CD4-positive, alpha-beta T cell (primary cell): Measurements from ENCODE around the gene PTCHD4. TPM values are rescaled to one million over a fixed set of nuclear protein-coding genes. Genes with fewer than 3 reads are reported as not detected.

Experiments
- ATAC-seq: fragments of 200-7000 bp; cut with Tn5 transposase; one replicate; pipeline ENCODE4 v1.10.0; 2022; ENCODE audit warnings: mild to moderate bottlenecking; ENCODE audit not compliant: poor library complexity
- CTCF ChIA-PET: fragments of 350-600 bp; sonication (Branson Sonifier 250); formaldehyde crosslinking; loops from one replicate; lab custom pipeline; 2021; ENCODE audit warnings: antibody characterized with exemption, inconsistent platforms; lab: Charles Lee
- POLR2A ChIA-PET: fragments of 350-600 bp; sonication (Branson Sonifier 250); formaldehyde crosslinking; loops from one replicate; lab custom pipeline; 2021; ENCODE audit warnings: antibody characterized with exemption, inconsistent platforms; lab: Charles Lee
- DNase-seq, 14 experiments: peaks; one replicate each; pipeline ENCODE4 v3.0.0-alpha.2; 2013 to 2020; ENCODE audit warnings: mixed read lengths in 2 of 14
- H3K27ac ChIP-seq, 2 donors: one replicate each; pipeline versions ENCODE4 v1.5.1 to v1.7.0; 2013; ENCODE audit warnings: low read length in 2 of 2, low read depth in 1 of 2, mild to moderate bottlenecking in 1 of 2
- H3K27me3 ChIP-seq, 2 experiments: 1 replicate in 1 of 2; 2 replicates in 1 of 2; pipeline versions ENCODE4 v1.6.1 to v1.7.0; 2013; ENCODE audit warnings: low read length in 2 of 2, control low read depth in 1 of 2, mild to moderate bottlenecking in 1 of 2, moderate library complexity in 1 of 2; ENCODE audit not compliant: insufficient read depth in 2 of 2, control insufficient read depth in 1 of 2
- H3K36me3 ChIP-seq: one replicate; pipeline ENCODE4 v1.6.1; 2013; ENCODE audit warnings: low read length, control low read depth; ENCODE audit not compliant: insufficient read depth
- H3K4me1 ChIP-seq: one replicate; pipeline ENCODE4 v1.6.1; 2013; ENCODE audit warnings: low read length, control low read depth; ENCODE audit not compliant: insufficient read depth
- H3K4me3 ChIP-seq: one replicate; pipeline ENCODE4 v1.5.1; 2013; ENCODE audit warnings: mild to moderate bottlenecking, low read length, moderate library complexity
- H3K9me3 ChIP-seq, 2 experiments: 1 replicate in 1 of 2; 2 replicates in 1 of 2; pipeline versions ENCODE4 v1.6.1 to v1.7.0; 2013; ENCODE audit warnings: low read length in 2 of 2, mild to moderate bottlenecking in 2 of 2, control low read depth in 1 of 2, moderate library complexity in 1 of 2; ENCODE audit not compliant: control insufficient read depth in 1 of 2, insufficient read depth in 1 of 2
- H3K27ac Mint-ChIP-seq: one replicate; pipeline ENCODE4 v1.8.0; 2020; ENCODE audit warnings: mixed read lengths
- H3K27me3 Mint-ChIP-seq: one replicate; pipeline ENCODE4 v1.8.0; 2021; ENCODE audit warnings: mixed read lengths
- H3K36me3 Mint-ChIP-seq: one replicate; pipeline ENCODE4 v1.8.0; 2021; ENCODE audit warnings: low read depth, mixed read lengths
- H3K4me1 Mint-ChIP-seq: one replicate; pipeline ENCODE4 v1.8.0; 2021; ENCODE audit warnings: low read depth, mixed read lengths
- H3K4me3 Mint-ChIP-seq: one replicate; pipeline ENCODE4 v1.8.0; 2020; ENCODE audit warnings: mild to moderate bottlenecking, mixed read lengths
- H3K9me3 Mint-ChIP-seq: one replicate; pipeline ENCODE4 v1.8.0; 2020; ENCODE audit warnings: mixed read lengths
- intact Hi-C, 2 experiments: fragments of 100-400 bp; cut with DNase I in 1 of 2; cut with micrococcal nuclease in 1 of 2; formaldehyde crosslinking; loops; one replicate each; pipeline versions ENCODE4 v1.15.1 to v1.9.0; 2023 to 2025; cut with DNase I, micrococcal nuclease
- total RNA-seq, 174 experiments: library from RNA in 2 of 174; stranded (reverse) in 2 of 174; gene quantifications; one replicate each; pipeline ENCODE4 v1.2.3 and lab custom pipeline; 2021 to 2026
- TF ChIP-seq, protein P1 (sequence below): fragments of 200-600 bp; IDR thresholded peaks from one replicate; pipeline ENCODE4 v1.8.0; 2022; ENCODE audit warnings: antibody characterized with exemption, mild to moderate bottlenecking

PTCHD4 gene
- total RNA-seq, 2 experiments from 2014 or later = not detected

DNA sequence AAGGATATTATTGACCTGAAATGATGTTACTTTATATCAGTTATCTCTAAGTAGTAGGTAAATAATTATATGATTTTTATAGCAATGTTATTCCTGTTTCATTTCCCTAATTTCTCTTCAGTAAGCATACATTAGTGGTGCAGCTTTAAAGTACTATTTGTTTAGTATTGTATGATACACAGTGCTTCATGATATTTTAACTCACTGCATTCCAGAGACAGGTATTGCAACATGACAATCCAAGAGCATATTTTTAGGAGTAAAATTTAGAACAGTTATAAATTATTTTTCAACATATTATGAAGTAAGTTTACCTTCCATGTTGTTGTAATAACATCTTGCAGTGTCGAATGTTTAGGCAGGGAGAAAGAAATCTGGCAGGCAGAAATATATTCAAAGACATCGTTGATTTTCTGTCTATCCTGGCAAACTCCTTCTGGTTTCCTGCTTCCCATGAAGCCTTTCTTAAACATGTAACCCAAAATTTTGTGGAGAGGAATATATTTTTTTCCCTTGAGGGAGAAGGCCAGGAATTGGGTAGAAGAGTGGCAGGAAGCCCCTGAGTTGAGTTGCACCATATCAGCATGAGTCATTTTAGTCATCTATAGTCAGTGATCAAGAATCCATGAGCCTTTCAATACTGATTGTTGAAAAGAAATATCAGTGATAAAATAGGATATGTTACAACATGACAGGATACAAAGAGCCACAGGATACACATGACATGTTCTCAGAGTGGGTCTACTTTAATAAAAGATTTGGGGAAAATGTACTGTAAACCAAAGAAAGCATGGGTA, 29.0 kb upstream of the PTCHD4 start:
- POLR2A ChIA-PET = no interaction called here
- ATAC-seq (no peak), DNase-seq (no peak)
- Histone ChIP-seq H3K27ac (no peak overlapping the region), H3K4me3 (no peak overlapping the region), H3K9me3 (no peaks in the 10 kb centered on the region), H3K4me1 (no peaks in the 10 kb centered on the region), H3K36me3 (no peaks in the 10 kb centered on the region), H3K27me3 (no peaks in the 10 kb centered on the region)
- CTCF ChIA-PET = no interaction called here
- Mint-ChIP-seq H3K9me3 (peaks cover 1% of the 10 kb centered on the region), H3K4me3 (no peak overlapping the region), H3K4me1 (no peaks in the 10 kb centered on the region), H3K27ac (no peak overlapping the region), H3K27me3 (no peaks in the 10 kb centered on the region), H3K36me3 (no peaks in the 10 kb centered on the region)
- TF ChIP-seq, protein P1, sequence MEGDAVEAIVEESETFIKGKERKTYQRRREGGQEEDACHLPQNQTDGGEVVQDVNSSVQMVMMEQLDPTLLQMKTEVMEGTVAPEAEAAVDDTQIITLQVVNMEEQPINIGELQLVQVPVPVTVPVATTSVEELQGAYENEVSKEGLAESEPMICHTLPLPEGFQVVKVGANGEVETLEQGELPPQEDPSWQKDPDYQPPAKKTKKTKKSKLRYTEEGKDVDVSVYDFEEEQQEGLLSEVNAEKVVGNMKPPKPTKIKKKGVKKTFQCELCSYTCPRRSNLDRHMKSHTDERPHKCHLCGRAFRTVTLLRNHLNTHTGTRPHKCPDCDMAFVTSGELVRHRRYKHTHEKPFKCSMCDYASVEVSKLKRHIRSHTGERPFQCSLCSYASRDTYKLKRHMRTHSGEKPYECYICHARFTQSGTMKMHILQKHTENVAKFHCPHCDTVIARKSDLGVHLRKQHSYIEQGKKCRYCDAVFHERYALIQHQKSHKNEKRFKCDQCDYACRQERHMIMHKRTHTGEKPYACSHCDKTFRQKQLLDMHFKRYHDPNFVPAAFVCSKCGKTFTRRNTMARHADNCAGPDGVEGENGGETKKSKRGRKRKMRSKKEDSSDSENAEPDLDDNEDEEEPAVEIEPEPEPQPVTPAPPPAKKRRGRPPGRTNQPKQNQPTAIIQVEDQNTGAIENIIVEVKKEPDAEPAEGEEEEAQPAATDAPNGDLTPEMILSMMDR = no peak
- intact Hi-C loops = no loop called here

DNA sequence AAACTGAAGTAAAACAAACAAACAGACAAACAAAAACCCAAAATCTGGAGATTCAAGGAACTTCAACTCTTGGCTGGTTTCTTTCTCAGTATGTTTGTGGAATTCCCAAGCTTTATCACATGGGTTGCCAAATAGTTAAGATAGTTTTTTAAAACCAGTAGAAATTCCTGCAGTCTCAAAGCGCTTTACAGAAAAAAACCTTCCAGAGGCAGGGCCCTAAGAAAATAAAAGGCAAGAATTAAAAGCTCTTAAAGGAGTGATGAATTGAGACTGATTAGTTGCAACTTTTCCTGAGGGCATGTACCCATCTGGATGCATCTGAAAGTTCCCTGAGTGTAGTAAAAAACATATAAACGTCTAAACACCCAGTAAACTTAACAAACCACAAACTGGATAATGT, 25.9 kb upstream of the PTCHD4 start:
- no peak overlapping the region for H3K27ac ChIP-seq
- Mint-ChIP-seq H3K27me3 (no peaks in the 10 kb centered on the region), H3K9me3 (peaks cover 2% of the 10 kb centered on the region), H3K4me1 (no peaks in the 10 kb centered on the region), H3K4me3 (no peak overlapping the region), H3K36me3 (no peaks in the 10 kb centered on the region), H3K27ac (no peak overlapping the region)
- ATAC-seq (no peak), DNase-seq (no peak)
- H3K9me3 ChIP-seq = no peaks in the 10 kb centered on the region
- H3K4me3 ChIP-seq = no peak overlapping the region
- intact Hi-C loops = no loop called here
- TF ChIP-seq, protein P1 = no peak
- CTCF ChIA-PET = no interaction called here
- no peaks in the 10 kb centered on the region for H3K36me3 ChIP-seq
- POLR2A ChIA-PET = no interaction called here
- H3K4me1 ChIP-seq = no peaks in the 10 kb centered on the region
- H3K27me3 ChIP-seq = no peaks in the 10 kb centered on the region

DNA sequence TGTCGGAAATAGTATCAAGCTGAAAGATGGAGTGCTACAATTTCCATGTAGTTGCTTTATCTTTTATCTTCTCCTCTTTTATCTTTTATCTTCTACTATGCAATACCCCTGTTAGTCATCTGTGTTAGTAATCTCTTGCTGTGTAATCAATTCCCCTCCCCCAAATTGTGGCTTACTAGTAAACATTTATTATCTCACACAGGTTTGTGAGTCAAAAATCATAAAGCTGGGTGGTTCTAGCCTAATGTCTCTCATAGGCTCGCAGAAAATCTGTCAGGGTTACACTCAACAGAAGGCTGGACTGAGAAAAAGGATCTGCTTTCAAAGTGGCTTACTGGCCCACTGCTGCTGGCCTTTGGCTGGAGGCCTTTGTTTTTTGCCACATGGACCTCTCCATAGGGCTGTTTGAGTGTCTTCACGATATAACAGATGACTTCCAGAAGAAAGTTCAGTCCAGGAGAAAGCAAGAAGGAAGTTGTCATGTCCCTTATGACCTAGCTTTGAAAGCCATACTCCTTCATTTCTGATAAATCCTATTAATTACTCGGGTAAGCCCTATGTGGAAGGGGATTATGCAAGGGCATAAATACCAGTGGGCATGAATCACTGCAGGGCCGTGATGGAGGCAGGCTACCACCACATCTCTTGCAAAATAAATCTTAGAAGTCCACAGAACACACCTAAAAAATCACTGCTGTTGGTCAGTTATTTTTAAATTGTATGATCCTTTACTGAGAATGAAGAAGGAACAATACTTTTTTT, 24.5 kb upstream of the PTCHD4 start:
- Histone ChIP-seq H3K36me3 (no peaks in the 10 kb centered on the region), H3K27me3 (no peaks in the 10 kb centered on the region), H3K4me3 (no peak overlapping the region), H3K4me1 (no peaks in the 10 kb centered on the region), H3K27ac (no peak overlapping the region), H3K9me3 (no peaks in the 10 kb centered on the region)
- ChIA-PET POLR2A (no interaction called here), CTCF (no interaction called here)
- intact Hi-C loops = no loop called here
- Mint-ChIP-seq H3K4me3 (no peak overlapping the region), H3K27ac (no peak overlapping the region), H3K9me3 (peaks cover 2% of the 10 kb centered on the region), H3K36me3 (no peaks in the 10 kb centered on the region), H3K27me3 (no peaks in the 10 kb centered on the region), H3K4me1 (no peaks in the 10 kb centered on the region)
- DNase-seq (no peak), ATAC-seq (no peak)
- TF ChIP-seq, protein P1 = no peak
